ENCODE results near the gene COL13A1. TPM values are rescaled to one million over a fixed set of nuclear protein-coding genes. Genes with fewer than 3 reads are reported as not detected.
A peak's percentile ranks its signal among the peaks of the same experiment; 100 is the strongest.

COL13A1 gene
- total and polyA plus RNA-seq, 5 donors: 4.4 to 13.7 (median 8.5) TPM

DNA sequence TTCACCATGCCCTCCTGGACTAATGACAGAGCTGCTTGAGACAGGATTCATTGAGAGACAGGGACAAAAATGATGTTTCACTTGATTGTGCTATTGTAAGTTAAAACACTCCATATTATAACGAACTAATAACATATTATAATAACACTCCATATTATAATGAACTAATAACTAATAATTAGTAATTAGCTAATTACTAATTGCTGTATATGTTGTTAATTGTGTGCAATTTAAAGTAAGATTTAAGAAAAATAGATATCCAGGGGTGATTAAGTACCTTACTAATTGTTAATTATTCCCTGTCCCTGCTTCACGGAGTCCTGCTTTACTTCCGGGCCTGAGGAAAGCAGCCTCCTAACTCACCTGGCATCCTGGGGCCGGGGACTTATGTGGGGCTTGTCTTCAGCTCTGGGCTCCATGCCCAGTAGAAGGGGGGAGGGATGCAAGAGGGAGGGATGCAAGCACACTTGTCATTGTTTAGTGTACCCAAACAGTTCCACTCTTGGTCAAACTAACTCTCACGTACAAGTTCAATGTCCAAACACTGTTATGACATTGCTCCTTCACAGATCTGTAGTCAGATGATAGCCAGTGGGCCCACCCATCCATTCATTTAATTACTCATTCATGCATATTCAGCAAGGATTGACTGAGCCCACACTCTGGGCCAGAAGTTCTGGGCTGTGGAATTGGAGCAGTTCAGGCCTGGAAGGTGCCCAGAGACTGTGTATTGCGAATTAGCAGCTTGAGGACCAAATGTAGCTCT is 53.8 kb downstream of the COL13A1 start:
- H3K27ac ChIP-seq (ENCODE audit: low read length): no peak overlapping the region
- H3K4me1 ChIP-seq (ENCODE audit: control insufficient read depth, insufficient read depth, low read length): no peaks in the 10 kb centered on the region
- H3K9me3 ChIP-seq (ENCODE audit: control insufficient read depth, low read length): no peaks in the 10 kb centered on the region
- no peak overlapping the region for H3K4me3 ChIP-seq (ENCODE audit: low read length)
- DNase-seq (no peak), ATAC-seq (no peak)
- no peaks in the 10 kb centered on the region for H3K27me3 ChIP-seq (ENCODE audit: control insufficient read depth, insufficient read depth)
- intact Hi-C loops (cut with DNase I): no loop called here
- 68% methylated on average over 6 of the region's 6 CpGs for WGBS

DNA sequence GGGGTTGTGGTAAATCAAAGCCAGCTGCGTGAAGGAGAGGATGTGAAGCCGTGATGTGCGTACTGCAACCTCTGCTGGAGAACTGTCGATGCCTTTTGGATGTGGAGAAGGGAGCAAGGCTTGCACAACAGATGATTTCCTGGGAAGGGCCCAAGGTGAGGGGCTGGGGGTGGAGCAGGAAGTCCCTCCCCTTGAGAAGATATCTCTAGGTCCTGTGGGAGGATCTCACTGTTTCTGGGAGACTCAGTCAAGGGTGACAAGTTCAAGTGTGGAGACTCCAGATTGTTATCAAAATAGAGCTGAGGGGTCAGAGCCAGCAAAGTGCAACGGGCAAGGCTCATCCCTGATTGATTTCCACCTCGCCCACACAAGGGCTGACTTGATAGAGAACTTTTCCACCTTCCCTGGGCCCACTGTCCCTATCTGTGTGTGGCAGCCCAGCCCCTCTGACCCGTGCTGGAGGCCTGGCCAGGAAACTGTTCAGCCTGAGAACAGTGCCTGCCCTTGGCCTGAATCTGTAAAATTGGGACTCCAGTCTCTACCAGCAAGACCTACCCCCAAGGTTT is 55.0 kb downstream of the COL13A1 start:
- DNase-seq (no peak), ATAC-seq (peak in 1 of 2 donors; percentile 27)
- no peaks in the 10 kb centered on the region for H3K27me3 ChIP-seq (ENCODE audit: control insufficient read depth, insufficient read depth)
- H3K27ac ChIP-seq (ENCODE audit: low read length): no peak overlapping the region
- H3K4me3 ChIP-seq (ENCODE audit: low read length): no peak overlapping the region
- WGBS: 73% methylated on average over 7 of the region's 7 CpGs
- H3K9me3 ChIP-seq (ENCODE audit: control insufficient read depth, low read length): no peaks in the 10 kb centered on the region
- peaks cover 5% of the 10 kb centered on the region for H3K4me1 ChIP-seq (ENCODE audit: control insufficient read depth, insufficient read depth, low read length)
- intact Hi-C loops (cut with DNase I): no loop called here

DNA sequence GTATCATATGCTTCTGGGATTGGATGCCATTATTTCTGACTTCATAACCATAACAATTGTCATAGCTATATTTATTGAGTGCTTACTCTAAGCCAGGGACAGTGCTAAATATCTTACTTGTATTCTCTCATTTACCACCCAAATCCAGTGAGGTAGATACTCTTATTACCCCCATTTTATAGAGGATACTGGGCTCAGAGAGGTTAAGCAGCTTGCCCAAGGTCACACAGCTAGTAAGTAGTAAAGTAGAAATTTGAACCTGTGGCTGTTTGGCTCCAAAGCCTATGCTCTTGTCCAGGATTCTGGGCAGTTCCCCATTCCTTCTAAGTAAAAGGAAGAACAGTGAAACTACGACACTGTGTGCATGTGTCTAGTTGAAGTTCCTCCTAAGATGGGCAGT is 56.5 kb downstream of the COL13A1 start:
- ATAC-seq (no peak), DNase-seq (no peak)
- Histone ChIP-seq H3K27ac (ENCODE audit: low read length) (no peak overlapping the region), H3K4me1 (ENCODE audit: control insufficient read depth, insufficient read depth, low read length) (peaks cover 8% of the 10 kb centered on the region), H3K27me3 (ENCODE audit: control insufficient read depth, insufficient read depth) (no peaks in the 10 kb centered on the region), H3K4me3 (ENCODE audit: low read length) (no peak overlapping the region), H3K9me3 (ENCODE audit: control insufficient read depth, low read length) (no peaks in the 10 kb centered on the region)
- intact Hi-C loops (cut with DNase I): no loop called here
- WGBS: 60% methylated on average over 1 of the region's 1 CpG

DNA sequence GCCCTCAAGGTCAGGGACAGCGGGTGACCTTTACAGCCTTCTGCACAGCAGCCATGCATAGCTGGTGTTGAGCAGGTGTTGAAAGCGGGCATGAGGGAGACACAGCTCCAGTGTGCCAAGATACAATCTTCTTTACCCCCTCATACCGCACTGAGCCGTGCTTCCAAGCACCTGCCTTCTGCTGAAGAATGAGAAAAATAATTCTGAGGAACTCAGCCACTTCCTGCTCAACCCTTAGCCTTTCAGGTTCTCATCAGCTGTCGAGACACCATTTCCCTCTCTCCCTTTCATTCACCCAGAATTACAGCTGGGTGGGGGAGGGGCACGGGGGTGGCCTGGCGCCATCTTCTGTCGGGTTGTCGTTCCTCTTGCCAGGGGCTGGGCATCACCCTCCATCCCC is 58.6 kb downstream of the COL13A1 start:
- DNase-seq: peak in 1 of 3 donors; percentile 43
- Histone ChIP-seq H3K27ac (ENCODE audit: low read length) (no peak overlapping the region), H3K27me3 (ENCODE audit: control insufficient read depth, insufficient read depth) (no peaks in the 10 kb centered on the region), H3K9me3 (ENCODE audit: control insufficient read depth, low read length) (no peaks in the 10 kb centered on the region), H3K4me3 (ENCODE audit: low read length) (no peak overlapping the region), H3K4me1 (ENCODE audit: control insufficient read depth, insufficient read depth, low read length) (peaks cover 11% of the 10 kb centered on the region)
- intact Hi-C loops (cut with DNase I): no loop called here
- ATAC-seq: no peak
- 43% methylated on average over 9 of the region's 9 CpGs for WGBS

DNA sequence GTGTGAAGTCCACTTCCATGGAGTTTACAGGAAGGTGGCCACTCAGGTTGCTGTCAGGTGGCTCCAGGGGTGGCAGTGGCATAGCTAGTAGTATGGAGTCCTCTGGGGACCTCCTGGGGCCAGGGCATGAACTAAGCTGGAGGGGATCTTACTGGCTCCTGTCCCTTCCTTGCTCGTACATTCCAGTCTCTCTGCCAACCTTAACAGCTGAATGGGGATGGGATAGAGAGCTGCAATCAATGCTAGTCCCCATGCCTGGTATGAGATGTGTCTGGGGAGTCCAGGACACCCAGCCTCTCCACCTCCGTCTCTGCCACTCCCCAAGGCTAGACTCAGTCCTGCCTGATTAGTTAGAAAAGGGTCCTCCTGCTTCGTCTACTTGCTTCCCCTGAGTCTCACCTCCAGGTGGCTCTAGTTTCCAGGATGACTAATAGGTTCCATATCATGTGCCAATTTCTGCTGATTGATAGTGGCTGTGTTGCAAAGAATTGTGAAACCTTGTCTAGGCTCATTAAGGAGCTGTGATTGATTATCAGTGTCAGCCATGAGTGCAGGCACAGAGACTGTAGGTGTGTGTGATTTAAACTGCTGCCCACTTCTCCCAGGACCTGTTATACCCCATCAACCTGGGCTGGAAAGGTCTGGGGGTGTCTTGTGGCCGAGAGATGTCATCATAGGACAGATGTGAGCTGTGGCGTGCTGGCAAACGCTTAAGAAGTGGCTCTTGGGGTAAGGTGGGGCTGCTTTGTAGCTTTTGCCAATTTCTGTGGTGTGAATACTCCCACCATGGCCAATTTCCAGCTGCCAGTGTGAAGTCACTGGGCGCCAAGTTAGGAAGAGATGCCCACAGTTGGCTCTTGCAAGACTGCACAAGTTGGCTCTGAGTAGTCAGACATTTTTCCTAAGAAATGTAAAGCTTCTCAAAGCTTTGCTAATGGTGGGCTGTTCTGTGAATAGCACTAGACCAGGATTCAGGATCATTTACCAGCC is 59.8 kb downstream of the COL13A1 start:
- no peaks in the 10 kb centered on the region for H3K27me3 ChIP-seq (ENCODE audit: control insufficient read depth, insufficient read depth)
- peak in 1 of 3 donors; percentile 45 for DNase-seq
- WGBS: 51% methylated on average over 7 of the region's 7 CpGs
- no peak overlapping the region for H3K27ac ChIP-seq (ENCODE audit: low read length)
- intact Hi-C loops (cut with DNase I): no loop called here
- H3K4me1 ChIP-seq (ENCODE audit: control insufficient read depth, insufficient read depth, low read length): peaks cover 13% of the 10 kb centered on the region
- ATAC-seq: peak; percentile 29 to 66
- H3K4me3 ChIP-seq (ENCODE audit: low read length): no peak overlapping the region
- H3K9me3 ChIP-seq (ENCODE audit: control insufficient read depth, low read length): no peaks in the 10 kb centered on the region

DNA sequence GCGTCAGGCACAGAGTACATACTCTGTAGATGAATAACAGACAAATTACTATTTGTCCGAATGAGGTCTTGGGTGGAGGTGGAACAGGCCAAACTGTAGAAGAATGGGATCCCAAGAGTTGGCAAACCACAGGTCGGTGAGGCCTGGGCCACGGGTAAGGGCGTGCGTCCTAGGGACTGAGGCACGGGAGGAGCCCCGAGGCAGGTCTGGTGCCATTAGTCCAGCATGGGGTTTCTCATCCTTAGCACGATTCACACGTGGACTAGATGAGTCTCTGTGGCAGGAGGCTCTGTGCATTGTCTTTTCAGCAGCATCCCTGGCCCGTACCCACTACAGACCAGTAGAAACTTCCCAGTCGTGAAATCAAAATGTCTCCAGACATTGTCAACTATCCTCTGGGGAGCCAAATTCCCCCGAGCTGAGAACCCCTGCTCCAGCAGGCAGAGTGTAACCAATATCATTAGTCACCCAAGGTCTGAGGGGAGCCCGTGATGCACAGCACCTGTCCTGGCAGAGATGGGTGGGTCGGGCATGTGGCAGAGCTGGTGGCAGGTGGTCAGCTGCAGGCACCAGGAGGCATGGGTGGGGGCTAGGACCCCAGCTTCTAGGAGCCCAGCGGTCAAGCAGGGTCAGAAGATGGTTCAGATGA is 61.3 kb downstream of the COL13A1 start:
- no peak for ATAC-seq
- intact Hi-C loops (cut with DNase I): no loop called here
- H3K9me3 ChIP-seq (ENCODE audit: control insufficient read depth, low read length): no peaks in the 10 kb centered on the region
- peak in 1 of 3 donors; percentile 25 for DNase-seq
- no peaks in the 10 kb centered on the region for H3K27me3 ChIP-seq (ENCODE audit: control insufficient read depth, insufficient read depth)
- 95% methylated on average over 16 of the region's 16 CpGs for WGBS
- no peak overlapping the region for H3K4me3 ChIP-seq (ENCODE audit: low read length)
- H3K27ac ChIP-seq (ENCODE audit: low read length): no peak overlapping the region
- peaks cover 16% of the 10 kb centered on the region for H3K4me1 ChIP-seq (ENCODE audit: control insufficient read depth, insufficient read depth, low read length)

DNA sequence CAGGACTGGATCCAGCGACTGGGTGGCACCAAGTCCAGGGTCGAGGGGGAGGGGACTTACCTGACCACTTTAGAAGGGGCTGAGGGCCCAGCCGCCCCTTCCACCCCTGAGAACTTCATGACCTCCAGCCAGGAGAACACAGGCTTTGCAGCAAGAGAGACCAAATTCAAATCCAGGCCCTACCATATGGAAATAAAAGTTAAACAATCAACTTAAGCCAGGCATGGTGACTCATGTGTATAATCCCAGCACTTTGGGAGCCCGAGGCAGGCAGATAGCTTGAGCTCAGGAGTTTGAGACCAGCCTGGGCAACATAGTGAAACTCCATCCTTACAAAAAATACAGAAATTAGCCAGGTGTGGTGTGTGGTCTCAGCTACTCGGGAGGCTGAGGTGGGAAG is 61.9 kb downstream of the COL13A1 start:
- Histone ChIP-seq H3K4me1 (ENCODE audit: control insufficient read depth, insufficient read depth, low read length) (peaks cover 16% of the 10 kb centered on the region), H3K4me3 (ENCODE audit: low read length) (no peak overlapping the region), H3K27ac (ENCODE audit: low read length) (no peak overlapping the region), H3K27me3 (ENCODE audit: control insufficient read depth, insufficient read depth) (no peaks in the 10 kb centered on the region), H3K9me3 (ENCODE audit: control insufficient read depth, low read length) (no peaks in the 10 kb centered on the region)
- ATAC-seq (no peak), DNase-seq (peak in 1 of 3 donors; percentile 11)
- intact Hi-C loops (cut with DNase I): no loop called here
- WGBS: 93% methylated on average over 5 of the region's 5 CpGs

DNA sequence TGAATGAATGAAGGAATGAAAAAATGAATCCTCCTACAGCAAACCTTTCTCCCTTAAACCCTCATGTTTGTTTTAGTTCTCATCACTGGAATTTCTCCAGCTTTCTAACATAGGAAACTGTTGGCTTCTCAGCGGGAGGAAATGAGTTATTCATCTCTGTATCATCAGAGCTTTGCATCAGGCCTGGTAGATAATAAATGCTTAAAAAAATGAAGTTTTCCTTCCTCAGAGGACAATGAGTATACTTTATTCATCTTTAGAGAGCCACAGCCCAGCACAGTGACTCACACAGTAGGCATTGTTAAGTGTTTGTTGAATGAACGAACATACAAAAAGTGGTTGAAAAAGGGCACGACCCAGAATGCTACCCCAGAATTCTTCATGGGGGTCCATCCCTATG is 62.6 kb downstream of the COL13A1 start:
- Histone ChIP-seq H3K4me3 (ENCODE audit: low read length) (no peak overlapping the region), H3K27me3 (ENCODE audit: control insufficient read depth, insufficient read depth) (no peaks in the 10 kb centered on the region), H3K27ac (ENCODE audit: low read length) (no peak overlapping the region), H3K4me1 (ENCODE audit: control insufficient read depth, insufficient read depth, low read length) (peaks cover 18% of the 10 kb centered on the region), H3K9me3 (ENCODE audit: control insufficient read depth, low read length) (no peaks in the 10 kb centered on the region)
- WGBS: 66% methylated on average over 3 of the region's 3 CpGs
- intact Hi-C loops (cut with DNase I): no loop called here
- no peak for ATAC-seq
- DNase-seq: no peak

DNA sequence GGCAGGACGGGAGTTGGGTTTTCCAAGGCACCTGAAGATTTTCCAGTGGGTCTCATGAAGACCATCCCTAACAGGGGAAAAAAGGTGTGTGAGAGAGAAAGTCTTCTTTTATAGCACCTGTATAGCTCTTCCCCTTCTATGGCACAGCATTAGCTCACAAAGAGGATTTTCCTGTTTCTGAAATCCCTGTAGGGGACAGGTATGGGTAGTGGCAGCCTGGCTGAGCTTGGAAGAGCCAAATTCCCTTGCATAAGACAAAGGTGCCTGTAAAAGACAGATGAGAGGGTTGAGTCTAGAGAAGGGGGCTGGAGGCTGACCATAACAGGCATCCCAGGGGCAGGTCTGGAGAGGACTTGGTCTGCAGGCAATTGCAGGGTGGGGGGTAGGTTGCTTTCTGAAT is 63.7 kb downstream of the COL13A1 start:
- intact Hi-C loops (cut with DNase I): no loop called here
- DNase-seq: no peak
- H3K27ac ChIP-seq (ENCODE audit: low read length): no peak overlapping the region
- no peak for ATAC-seq
- H3K4me1 ChIP-seq (ENCODE audit: control insufficient read depth, insufficient read depth, low read length): peaks cover 18% of the 10 kb centered on the region
- H3K27me3 ChIP-seq (ENCODE audit: control insufficient read depth, insufficient read depth): no peaks in the 10 kb centered on the region
- no peaks in the 10 kb centered on the region for H3K9me3 ChIP-seq (ENCODE audit: control insufficient read depth, low read length)
- H3K4me3 ChIP-seq (ENCODE audit: low read length): no peak overlapping the region
- WGBS: 98% methylated on average over 1 of the region's 1 CpG

DNA sequence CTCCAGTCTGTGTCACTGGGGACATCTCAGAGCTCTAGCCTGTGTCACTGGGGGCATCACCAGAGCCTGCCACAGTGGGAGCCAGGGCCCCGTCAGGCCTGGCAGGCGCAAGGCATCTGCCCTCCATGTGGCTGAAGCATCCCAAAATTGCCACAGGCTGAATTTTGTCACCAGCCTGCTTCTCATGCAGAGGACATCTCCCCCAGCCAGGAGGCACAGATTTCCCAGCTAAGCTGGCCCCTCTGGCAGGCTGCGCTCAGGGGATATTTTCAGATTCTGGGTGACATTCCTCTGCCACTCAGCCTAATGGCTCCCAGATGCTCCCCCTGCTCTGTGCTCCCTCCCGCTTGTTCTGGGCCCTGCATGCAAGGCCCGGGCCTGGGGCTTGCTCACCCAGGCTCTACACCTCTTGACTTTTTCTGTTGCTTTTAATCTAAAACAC is 64.6 kb downstream of the COL13A1 start:
- Histone ChIP-seq H3K4me1 (ENCODE audit: control insufficient read depth, insufficient read depth, low read length) (peaks cover 15% of the 10 kb centered on the region), H3K9me3 (ENCODE audit: control insufficient read depth, low read length) (no peaks in the 10 kb centered on the region), H3K27me3 (ENCODE audit: control insufficient read depth, insufficient read depth) (no peaks in the 10 kb centered on the region), H3K27ac (ENCODE audit: low read length) (peak overlapping the region; percentile 86), H3K4me3 (ENCODE audit: low read length) (no peak overlapping the region)
- intact Hi-C loops (cut with DNase I): no loop called here
- WGBS: 51% methylated on average over 5 of the region's 5 CpGs
- DNase-seq (peak in 1 of 3 donors; percentile 53), ATAC-seq (peak in 1 of 2 donors; percentile 7)
